A673 (cell line): ENCODE data around the gene LPO. TPM values are rescaled to one million over a fixed set of nuclear protein-coding genes. Genes with fewer than 3 reads are reported as not detected.

ENCODE experiments used
- BruUV-seq: library from RNA; stranded (reverse); fragments of 400-500 nt; replicated peaks from 2 replicates; lab custom pipeline; 2021; lab: Mats Ljungman, UMichigan
- CTCF ChIA-PET: fragments of 300-600 bp; sonication (Branson Sonifier 250); formaldehyde crosslinking; loops from one replicate; lab custom pipeline; 2022; ENCODE audit warnings: antibody characterized with exemption; lab: Charles Lee
- POLR2A ChIA-PET: fragments of 300-600 bp; sonication (Branson Sonifier 250); formaldehyde crosslinking; loops from one replicate; lab custom pipeline; 2022; ENCODE audit warnings: antibody characterized with exemption; ENCODE audit not compliant: low non-redundant PET; lab: Charles Lee
- DNase-seq: peaks from one replicate; pipeline ENCODE4 v3.0.0-alpha.2; 2015; ENCODE audit warnings: low spot score
- H3K27ac ChIP-seq: fragments of 200-600 bp; sonication (generic); 2 replicates; pipeline ENCODE4 v1.5.1; 2016; ENCODE audit warnings: mixed run types, low read depth, mild to moderate bottlenecking, mixed read lengths, antibody characterized with exemption, low read length; ENCODE audit not compliant: poor library complexity, severe bottlenecking
- H3K27me3 ChIP-seq: fragments of 200-600 bp; sonication (generic); replicated peaks from 2 replicates; pipeline ENCODE4 v1.6.1; 2017; ENCODE audit warnings: mixed run types, low read depth, mild to moderate bottlenecking, mixed read lengths, antibody characterized with exemption, low read length; ENCODE audit not compliant: insufficient read depth, poor library complexity
- H3K36me3 ChIP-seq: fragments of 200-600 bp; sonication (generic); 2 replicates; pipeline ENCODE4 v1.6.1; 2016; ENCODE audit warnings: mixed run types, mild to moderate bottlenecking, mixed read lengths, antibody characterized with exemption, low read length; ENCODE audit not compliant: insufficient read depth, poor library complexity, severe bottlenecking
- H3K4me1 ChIP-seq: fragments of 200-600 bp; sonication (generic); 2 replicates; pipeline ENCODE4 v1.6.1; 2017; ENCODE audit warnings: mixed run types, mild to moderate bottlenecking, mixed read lengths, antibody characterized with exemption, low read length; ENCODE audit not compliant: insufficient read depth, poor library complexity, severe bottlenecking
- H3K4me3 ChIP-seq: fragments of 200-600 bp; sonication (generic); 2 replicates; pipeline ENCODE4 v1.5.1; 2016; ENCODE audit warnings: low read depth, mixed run types, mild to moderate bottlenecking, mixed read lengths, low read length; ENCODE audit not compliant: poor library complexity, severe bottlenecking
- H3K9me3 ChIP-seq: fragments of 200-600 bp; sonication (generic); 2 replicates; pipeline ENCODE4 v1.6.1; 2016; ENCODE audit warnings: mixed run types, low read depth, mild to moderate bottlenecking, mixed read lengths, antibody characterized with exemption, low read length; ENCODE audit not compliant: poor library complexity, severe bottlenecking
- CTCF ChIP-seq: fragments of 300-800, 200-600 bp; sonication (generic); conservative IDR thresholded peaks from 2 replicates; pipeline ENCODE4 v1.5.1; 2017; ENCODE audit warnings: low read depth, mild to moderate bottlenecking, antibody characterized with exemption, low read length, moderate library complexity, mixed read lengths
- EZH2 ChIP-seq: fragments of 200-600 bp; sonication (generic); IDR thresholded peaks from 2 replicates; pipeline ENCODE4 v1.6.1; 2017; ENCODE audit warnings: borderline replicate concordance, low read depth, mild to moderate bottlenecking, mixed read lengths, antibody characterized with exemption, low read length; ENCODE audit not compliant: poor library complexity, severe bottlenecking
- intact Hi-C: fragments of 100-400 bp; cut with micrococcal nuclease; formaldehyde crosslinking; loops from one replicate; pipeline ENCODE4 v1.10.0; 2022; ENCODE audit not compliant: unreplicated experiment
- total RNA-seq: library from RNA; stranded (reverse); gene quantifications from 2 replicates; pipeline ENCODE4 v1.2.3, GENCODE V29; 2021

LPO gene
- total RNA-seq, 1 experiment from 2014 or later, result 0.34 TPM

- no TSS peak for BruUV-seq
- ChIA-PET POLR2A (no interaction called here), CTCF (interaction anchor here (0.8 kb wide), 1 partner anchor 14 kb away, joined by 3 read pairs; no protein-coding TSS in a partner anchor)
- Histone ChIP-seq H3K4me1 (peaks cover 5% of the 10 kb centered on the region), H3K27me3 (peaks cover 27% of the 10 kb centered on the region), H3K27ac (no peak overlapping the region), H3K36me3 (no peaks in the 10 kb centered on the region), H3K4me3 (no peak overlapping the region), H3K9me3 (no peaks in the 10 kb centered on the region)
- DNase-seq, result no peak
- intact Hi-C loops, result no loop called here
- no peak for TF ChIP-seq EZH2
- no peak for TF ChIP-seq CTCF
Observed at GRCh38 chr17:58235821-58236220, 2.6 kb upstream of the LPO start.

GRCh38 chr17:58236394-58236793 is 2.0 kb upstream of the LPO start:
- intact Hi-C loops, result no loop called here
- CTCF ChIA-PET, result interaction anchor here (0.8 kb wide), 1 partner anchor 14 kb away, joined by 3 read pairs; no protein-coding TSS in a partner anchor
- TF ChIP-seq CTCF (no peak), EZH2 (no peak)
- H3K27me3 ChIP-seq, result peaks cover 27% of the 10 kb centered on the region
- POLR2A ChIA-PET, result no interaction called here
- H3K27ac ChIP-seq, result no peak overlapping the region
- no peak for DNase-seq
- no peaks in the 10 kb centered on the region for H3K9me3 ChIP-seq
- no peak overlapping the region for H3K4me3 ChIP-seq
- H3K36me3 ChIP-seq, result no peaks in the 10 kb centered on the region
- BruUV-seq, result no TSS peak
- H3K4me1 ChIP-seq, result peaks cover 5% of the 10 kb centered on the region

GRCh38 chr17:58239987-58240386 is 1.6 kb downstream of the LPO start:
- DNase-seq, result no peak
- no peak overlapping the region for H3K4me3 ChIP-seq
- ChIA-PET CTCF (no interaction called here), POLR2A (no interaction called here)
- H3K4me1 ChIP-seq, result peaks cover 2% of the 10 kb centered on the region
- no peaks in the 10 kb centered on the region for H3K9me3 ChIP-seq
- H3K36me3 ChIP-seq, result no peaks in the 10 kb centered on the region
- intact Hi-C loops, result no loop called here
- no peak for TF ChIP-seq EZH2
- TF ChIP-seq CTCF, result no peak
- no TSS peak for BruUV-seq
- H3K27me3 ChIP-seq, result peaks cover 24% of the 10 kb centered on the region
- no peak overlapping the region for H3K27ac ChIP-seq
